Body of pancreas (tissue), 4 donors: ENCODE measurements around the gene PGGT1B.

Source experiments
- POLR2A ChIP-seq, 3 donors: fragments of 450-650 bp; IDR thresholded peaks; one replicate each; pipeline ENCODE4 v1.6.1; 2016; ENCODE audit warnings: antibody characterized with exemption in 3 of 3, mild to moderate bottlenecking in 2 of 3
- TF ChIP-seq, protein P1 (sequence below), 7 experiments: fragments of 450-650 bp in 4 of 7; fragments of 200-600 bp in 3 of 7; sonication (generic) in 3 of 7; IDR thresholded peaks; one replicate each; pipeline ENCODE4 v1.5.1; 2016 to 2019; ENCODE audit warnings: antibody characterized with exemption in 7 of 7

DNA sequence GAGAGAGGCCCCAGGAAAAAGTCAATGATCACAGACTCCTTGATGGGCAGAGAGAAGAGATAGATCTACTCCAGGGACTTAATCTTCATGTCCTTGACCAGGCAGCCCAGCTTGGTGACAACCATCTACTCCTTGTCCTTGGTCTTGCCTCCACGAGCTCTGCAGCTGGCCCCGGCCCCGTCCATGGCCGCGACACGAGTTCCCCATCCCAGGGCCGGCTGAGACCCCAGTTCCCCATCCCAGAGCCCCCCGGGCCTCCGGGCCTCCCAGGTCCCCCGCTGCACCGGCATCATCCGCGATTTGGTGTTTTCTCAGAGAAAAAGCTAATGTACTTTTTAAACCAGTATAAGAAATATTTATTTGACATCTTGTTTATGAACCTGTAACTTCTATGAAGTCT is 2.5 kb upstream of the PGGT1B start:
- TF ChIP-seq, protein P1, sequence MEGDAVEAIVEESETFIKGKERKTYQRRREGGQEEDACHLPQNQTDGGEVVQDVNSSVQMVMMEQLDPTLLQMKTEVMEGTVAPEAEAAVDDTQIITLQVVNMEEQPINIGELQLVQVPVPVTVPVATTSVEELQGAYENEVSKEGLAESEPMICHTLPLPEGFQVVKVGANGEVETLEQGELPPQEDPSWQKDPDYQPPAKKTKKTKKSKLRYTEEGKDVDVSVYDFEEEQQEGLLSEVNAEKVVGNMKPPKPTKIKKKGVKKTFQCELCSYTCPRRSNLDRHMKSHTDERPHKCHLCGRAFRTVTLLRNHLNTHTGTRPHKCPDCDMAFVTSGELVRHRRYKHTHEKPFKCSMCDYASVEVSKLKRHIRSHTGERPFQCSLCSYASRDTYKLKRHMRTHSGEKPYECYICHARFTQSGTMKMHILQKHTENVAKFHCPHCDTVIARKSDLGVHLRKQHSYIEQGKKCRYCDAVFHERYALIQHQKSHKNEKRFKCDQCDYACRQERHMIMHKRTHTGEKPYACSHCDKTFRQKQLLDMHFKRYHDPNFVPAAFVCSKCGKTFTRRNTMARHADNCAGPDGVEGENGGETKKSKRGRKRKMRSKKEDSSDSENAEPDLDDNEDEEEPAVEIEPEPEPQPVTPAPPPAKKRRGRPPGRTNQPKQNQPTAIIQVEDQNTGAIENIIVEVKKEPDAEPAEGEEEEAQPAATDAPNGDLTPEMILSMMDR (IDR thresholded peaks at IDR 0.05): no peak
- no peak for TF ChIP-seq POLR2A (IDR thresholded peaks at IDR 0.05)
